NOMO-1 treated with DMSO at 0.1 percent for 48 hours (cell line): ENCODE measurements around the gene NDUFS6.
"Not testable (repeated sequence)": the region's sequence is repeated elsewhere in the genome, so short reads cannot be mapped to it uniquely, and the experiment has no call there.

Experiments
- DNase-seq: peaks from one replicate; lab custom pipeline; 2025; ENCODE audit not compliant: unreplicated experiment; lab: John Stamatoyannopoulos, UW

NDUFS6 gene

DNA sequence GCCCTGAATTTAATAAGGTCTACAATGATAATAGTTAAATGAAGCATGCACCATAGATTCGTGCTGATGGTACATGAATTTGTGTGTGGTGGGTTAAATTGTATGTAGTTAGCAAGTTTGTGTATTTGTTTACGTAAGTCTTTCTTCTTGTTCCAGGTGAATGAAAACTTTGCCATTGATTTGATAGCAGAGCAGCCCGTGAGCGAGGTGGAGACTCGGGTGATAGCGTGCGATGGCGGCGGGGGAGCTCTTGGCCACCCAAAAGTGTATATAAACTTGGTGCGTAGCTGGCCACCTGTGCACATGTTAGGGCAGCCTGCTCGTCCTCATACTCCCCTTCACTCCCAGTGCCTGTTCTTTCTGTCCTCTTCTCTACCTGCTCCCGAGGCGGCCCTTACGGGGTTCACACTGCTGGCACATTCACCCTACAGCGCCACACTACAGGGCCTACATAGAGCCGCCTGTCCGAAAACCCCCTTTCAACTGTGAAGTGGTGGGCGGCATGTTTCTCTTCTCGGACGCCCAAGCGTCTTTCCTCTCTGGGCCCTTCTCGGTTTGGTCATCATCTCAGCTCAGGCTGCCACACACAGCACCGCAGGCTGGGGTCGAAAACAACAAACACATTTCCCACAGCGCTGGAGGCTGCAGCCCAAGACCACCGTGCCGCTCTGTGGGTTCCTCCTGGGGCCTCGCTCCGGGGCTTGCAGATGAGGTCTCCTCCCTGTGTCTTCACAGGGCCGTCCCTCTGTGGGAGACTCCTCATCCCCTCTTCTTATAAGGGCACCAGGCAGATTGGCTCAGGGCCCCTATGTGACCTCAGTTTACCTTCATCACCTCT is 13.2 kb downstream of the NDUFS6 start:
- DNase-seq = no peak

DNA sequence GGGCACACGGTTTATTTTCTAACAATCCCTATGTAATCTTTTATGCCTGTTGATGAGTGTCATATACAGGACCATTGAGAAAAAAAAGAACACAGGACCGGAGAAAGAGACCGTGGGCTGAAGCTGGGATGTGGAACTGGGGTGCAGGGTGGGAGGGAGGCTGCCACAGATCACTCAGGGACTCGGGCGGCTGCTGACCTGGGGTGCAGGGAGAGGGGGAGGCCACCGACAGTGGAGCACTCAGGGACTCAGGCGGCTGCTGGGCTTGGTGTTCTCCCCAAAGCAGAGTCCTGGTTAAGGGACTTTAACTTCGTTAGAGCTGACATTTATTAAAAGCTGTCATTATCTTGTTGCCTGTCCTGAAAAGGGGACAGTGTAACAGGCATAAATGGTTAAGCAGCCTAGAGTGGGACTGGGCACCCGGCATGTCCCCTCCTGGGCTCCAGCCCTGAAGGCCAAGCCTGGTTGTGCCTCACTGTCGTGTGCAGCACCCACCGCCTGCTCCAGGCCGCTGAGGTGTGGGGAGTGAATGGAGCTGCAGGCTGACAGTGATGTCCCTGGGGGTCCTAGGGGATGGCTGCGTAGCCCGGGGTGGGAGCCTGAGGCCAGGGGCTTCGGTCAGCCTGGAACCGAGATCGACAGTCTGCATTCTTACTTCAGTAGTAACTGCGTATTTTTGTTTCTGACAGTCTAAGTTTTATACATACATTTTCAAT is 14.0 kb downstream of the NDUFS6 start:
- DNase-seq = no peak

DNA sequence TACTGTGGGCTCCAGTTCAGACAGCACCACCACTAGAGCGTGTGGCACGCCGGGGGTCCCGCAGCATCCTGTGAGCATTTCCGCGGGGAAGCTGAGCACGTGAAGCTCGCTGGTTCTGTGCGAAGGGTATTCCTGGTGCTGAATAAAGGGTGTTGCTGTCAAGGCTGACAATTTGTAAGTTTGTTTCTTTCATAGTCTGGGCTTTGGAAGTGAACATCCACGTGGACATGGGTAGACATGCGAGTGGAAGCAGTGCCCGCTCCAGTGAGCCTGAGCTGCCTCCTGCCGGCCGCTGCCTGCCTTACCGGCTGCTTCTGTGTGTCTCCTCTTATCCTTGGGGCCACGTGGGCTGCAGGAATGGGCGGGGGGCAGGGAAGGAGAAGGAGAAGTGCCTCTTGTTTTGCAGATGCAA is 14.7 kb downstream of the NDUFS6 start:
- no peak for DNase-seq

DNA sequence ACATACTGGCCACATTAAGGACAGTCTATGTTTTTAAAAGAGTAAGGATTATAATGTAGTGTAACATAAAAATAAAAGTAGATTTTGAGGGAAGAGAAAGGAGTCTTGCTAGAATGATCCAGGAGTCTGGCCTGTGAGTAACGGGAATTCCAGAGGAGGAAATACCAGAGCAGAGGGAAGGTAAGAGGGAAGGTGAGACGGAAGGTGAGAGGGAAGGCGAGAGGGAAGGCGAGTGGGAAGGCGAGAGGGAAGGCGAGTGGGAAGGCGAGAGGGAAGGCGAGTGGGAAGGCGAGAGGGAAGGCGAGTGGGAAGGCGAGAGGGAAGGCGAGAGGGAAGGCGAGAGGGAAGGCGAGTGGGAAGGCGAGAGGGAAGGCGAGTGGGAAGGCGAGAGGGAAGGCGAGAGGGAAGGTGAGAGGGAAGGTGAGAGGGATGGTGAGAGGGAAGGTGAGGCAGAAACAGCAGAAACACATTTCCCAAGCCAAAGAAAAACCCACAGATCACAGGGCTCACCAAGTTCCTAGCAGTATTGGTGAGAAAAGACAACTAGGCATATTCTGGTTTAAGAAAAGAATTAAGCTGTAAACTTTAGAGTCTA is 15.4 kb downstream of the NDUFS6 start:
- not testable (repeated sequence) for DNase-seq

GRCh38 chr5:1817261-1818043 is 16.2 kb downstream of the NDUFS6 start:
- no peak for DNase-seq

DNA sequence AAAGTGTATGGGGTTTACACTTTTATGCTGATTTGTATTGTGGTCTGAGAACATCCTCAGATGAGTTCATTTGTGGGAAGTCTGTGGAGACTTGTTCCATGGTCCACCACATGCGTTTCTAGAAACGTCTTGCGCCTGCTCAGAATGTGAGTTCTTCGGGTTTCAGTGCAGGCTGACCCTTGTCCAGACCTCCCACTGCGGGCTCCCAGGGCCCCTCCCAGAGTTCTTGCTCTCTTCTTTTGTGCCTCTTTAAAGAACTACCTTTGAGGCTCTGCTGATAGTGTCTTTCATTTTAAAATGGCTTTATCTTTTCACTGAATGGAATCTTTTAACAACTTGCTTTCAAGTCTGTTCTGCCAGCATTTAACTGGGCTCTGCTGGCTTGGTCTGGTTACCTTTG is 17.6 kb downstream of the NDUFS6 start:
- no peak for DNase-seq

- DNase-seq = no peak
Measured at GRCh38 chr5:1819458-1819857, 18.3 kb downstream of the NDUFS6 start.

DNA sequence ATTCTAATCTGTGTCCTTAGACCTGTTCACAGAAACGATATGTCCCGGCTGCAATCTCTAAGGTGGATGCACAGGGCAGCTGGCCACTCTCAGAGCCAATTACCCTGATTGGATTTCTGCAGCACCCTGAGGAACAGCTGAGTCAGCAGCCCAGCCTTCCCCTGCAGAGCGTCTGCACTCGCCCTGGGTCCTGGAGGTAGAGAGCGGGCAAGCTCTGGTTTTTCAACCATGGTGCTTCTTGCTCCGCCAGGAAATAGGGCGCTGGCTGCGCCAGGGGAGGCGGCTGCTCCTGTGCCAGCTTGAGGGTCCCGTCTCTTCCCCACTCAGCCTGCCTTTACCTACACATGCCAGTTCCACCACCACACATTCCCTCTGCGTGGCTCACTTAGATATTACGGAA is 19.2 kb downstream of the NDUFS6 start:
- no peak for DNase-seq

- no peak for DNase-seq
Measured at GRCh38 chr5:1820926-1821325, 19.7 kb downstream of the NDUFS6 start.

GRCh38 chr5:1821862-1822261 is 20.7 kb downstream of the NDUFS6 start:
- no peak for DNase-seq

DNA sequence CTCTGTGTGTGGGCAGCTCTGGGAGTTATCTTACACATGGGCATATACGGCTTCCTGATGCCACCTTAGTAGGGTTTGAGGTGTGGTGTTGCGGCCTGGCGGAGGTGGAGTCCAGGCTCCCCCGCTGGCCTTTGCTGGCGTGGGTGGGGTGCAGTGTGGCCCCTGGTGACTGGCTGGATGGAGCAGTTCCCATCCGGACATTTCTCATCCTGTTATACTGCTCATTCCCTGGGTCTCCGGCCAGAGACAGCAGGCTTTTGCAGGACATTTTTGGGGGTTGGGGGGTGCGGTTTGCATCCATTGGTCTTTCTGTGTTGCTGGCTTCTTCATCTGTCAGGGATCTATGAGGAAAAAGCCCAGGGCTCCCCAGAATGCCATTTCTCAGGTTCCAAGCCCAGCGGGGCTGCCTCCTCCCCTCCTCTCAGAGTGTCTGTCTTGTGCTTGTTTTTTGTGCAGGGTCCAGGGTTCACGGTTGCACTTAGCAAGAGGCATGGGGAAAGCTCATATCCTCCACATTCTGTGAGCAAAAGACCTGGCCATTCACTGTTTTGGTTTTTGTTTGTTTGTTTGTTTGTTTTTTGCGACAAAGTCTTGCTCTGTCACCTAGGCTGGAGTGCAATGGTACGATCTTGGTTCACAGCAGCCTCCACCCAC is 22.3 kb downstream of the NDUFS6 start:
- DNase-seq = no peak

- DNase-seq = no peak
Measured at GRCh38 chr5:1824109-1824821, 23.1 kb downstream of the NDUFS6 start.

- DNase-seq = no peak
Measured at GRCh38 chr5:1824903-1825841, 24.0 kb downstream of the NDUFS6 start.

- DNase-seq = no peak
Measured at GRCh38 chr5:1826235-1826980, 25.2 kb downstream of the NDUFS6 start.

- DNase-seq = no peak
Measured at GRCh38 chr5:1827025-1827885, 26.0 kb downstream of the NDUFS6 start.

DNA sequence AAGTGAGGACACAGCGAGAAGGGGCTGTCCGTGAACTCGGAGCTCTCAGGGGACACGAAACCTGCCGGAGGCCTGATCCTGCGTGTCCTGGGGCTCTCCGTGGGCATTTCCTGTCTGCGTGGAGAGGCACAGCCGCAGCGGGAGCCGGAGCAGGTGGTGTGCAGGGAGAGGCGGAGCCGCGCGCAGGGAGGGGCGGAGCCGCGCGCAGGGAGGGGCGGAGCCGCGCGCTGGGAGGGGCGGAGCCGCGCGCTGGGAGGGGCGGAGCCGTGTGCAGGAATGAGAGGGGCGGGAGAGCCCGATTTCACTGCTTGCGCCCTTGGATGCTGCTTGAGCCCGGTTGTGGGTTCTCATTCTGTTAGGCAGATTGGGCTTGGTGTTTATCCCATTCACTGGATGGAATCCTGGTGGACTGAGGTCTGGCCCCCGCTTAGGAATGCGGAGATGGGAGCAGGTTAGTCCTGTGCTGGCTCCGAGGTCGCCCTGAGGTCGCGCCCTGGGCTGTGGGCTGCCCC is 26.7 kb downstream of the NDUFS6 start:
- DNase-seq = no peak

- no peak for DNase-seq
Measured at GRCh38 chr5:1830571-1831228, 29.5 kb downstream of the NDUFS6 start.
